K562 (cell line): ENCODE data around the gene SHROOM3. TPM values are rescaled to one million over a fixed set of nuclear protein-coding genes. Genes with fewer than 3 reads are reported as not detected.

Experiments used
- ATAC-seq: fragments of 200-7000 bp; cut with Tn5 transposase; 3 replicates; pipeline ENCODE4 v1.9.1; 2020; ENCODE audit warnings: moderate library complexity
- BruUV-seq: library from RNA; stranded (reverse); fragments of 400-500 nt; replicated peaks from 2 replicates; lab custom pipeline; 2021; lab: Mats Ljungman, UMichigan
- CTCF ChIA-PET: fragments of 300-600 bp; formaldehyde crosslinking; extraction: SDS; loops from one replicate; lab custom pipeline; 2021; ENCODE audit warnings: low intra/inter-chr PET ratio; lab: Yijun Ruan, JAX
- POLR2A ChIA-PET: fragments of 300-600, 350-650 bp; sonication (Branson Sonifier 250); formaldehyde crosslinking; extraction: SDS; loops from one replicate; lab custom pipeline; 2021; ENCODE audit warnings: antibody characterized with exemption, inconsistent platforms; lab: Yijun Ruan, JAX
- DNase-seq, 4 experiments: peaks; one replicate each; pipeline versions ENCODE4 v3.0.0 to v3.0.0-alpha.2; 2011 to 2018; ENCODE audit warnings: low spot score in 3 of 4, mixed read lengths in 3 of 4; ENCODE audit errors: extremely low read depth in 1 of 4
- FAIRE-seq: peaks from 2 replicates; lab custom pipeline; 2011; peaks lifted over from hg19 to GRCh38; lab: Jason Lieb, UNC
- H2AFZ ChIP-seq: 2 replicates; pipeline ENCODE4 v1.6.0; 2011; ENCODE audit warnings: low read depth, low read length, control low read depth, inconsistent platforms
- H3K27ac ChIP-seq: fragments of 200-600 bp; 3 replicates; pipeline ENCODE4 v1.8.0; 2011; ENCODE audit warnings: low read depth, mild to moderate bottlenecking, control low read depth, inconsistent platforms, low read length, moderate library complexity, mixed read lengths; ENCODE audit errors: extremely low read depth
- H3K27me3 ChIP-seq, 2 experiments: fragments of 300-600 bp in 1 of 2; 2 replicates in 1 of 2; 3 replicates in 1 of 2; pipeline versions ENCODE4 v1.6.0 to v1.8.0; 2011; ENCODE audit warnings: inconsistent platforms in 2 of 2, low read length in 2 of 2, mild to moderate bottlenecking in 1 of 2, mixed read lengths in 1 of 2, moderate library complexity in 1 of 2; ENCODE audit not compliant: control insufficient read depth in 2 of 2, insufficient read depth in 2 of 2
- H3K36me3 ChIP-seq: fragments of 300-600 bp; 3 replicates; pipeline ENCODE4 v1.8.0; 2011; ENCODE audit warnings: mild to moderate bottlenecking, low read length, inconsistent platforms; ENCODE audit not compliant: control insufficient read depth, insufficient read depth
- H3K4me1 ChIP-seq, 2 experiments: fragments of 200-600 bp in 1 of 2; replicated peaks in 1 of 2; 2 replicates in 1 of 2; 3 replicates in 1 of 2; pipeline versions ENCODE4 v1.5.1 to v1.8.0; 2011; ENCODE audit warnings: inconsistent platforms in 2 of 2, low read length in 2 of 2, mild to moderate bottlenecking in 1 of 2, mixed read lengths in 1 of 2, moderate library complexity in 1 of 2; ENCODE audit not compliant: control insufficient read depth in 2 of 2, insufficient read depth in 2 of 2
- H3K4me2 ChIP-seq: 2 replicates; pipeline ENCODE4 v1.6.1; 2011; ENCODE audit warnings: low read length, control low read depth, inconsistent platforms, mixed read lengths; ENCODE audit not compliant: insufficient read depth
- H3K4me3 ChIP-seq: fragments of 200-600 bp; sonication (generic), shearing (Covaris generic); 2 replicates; pipeline ENCODE4 v1.5.1; 2016; ENCODE audit warnings: control low read depth, inconsistent platforms
- H3K79me2 ChIP-seq: fragments of 200-600 bp; 3 replicates; pipeline ENCODE4 v1.8.0; 2011; ENCODE audit warnings: low read length, inconsistent platforms; ENCODE audit not compliant: control insufficient read depth, insufficient read depth
- H3K9ac ChIP-seq, 2 experiments: 2 replicates each; pipeline versions ENCODE4 v1.6.0 to v1.6.1; 2011; ENCODE audit warnings: low read depth in 2 of 2, low read length in 2 of 2, control low read depth in 1 of 2, inconsistent platforms in 1 of 2, mild to moderate bottlenecking in 1 of 2, mixed read lengths in 1 of 2; ENCODE audit not compliant: insufficient read depth in 1 of 2
- H3K9me1 ChIP-seq: one replicate; pipeline ENCODE4 v1.6.0; 2011; ENCODE audit warnings: inconsistent platforms, mild to moderate bottlenecking, low read length, moderate library complexity; ENCODE audit not compliant: control insufficient read depth, insufficient read depth
- H3K9me3 ChIP-seq: replicated peaks from 2 replicates; pipeline ENCODE4 v1.5.1; 2011; ENCODE audit warnings: low read depth, low read length, inconsistent platforms; ENCODE audit not compliant: control insufficient read depth, insufficient read depth
- H4K20me1 ChIP-seq: replicated peaks from 2 replicates; pipeline ENCODE4 v1.6.1; 2011; ENCODE audit warnings: low read length, inconsistent platforms, mixed read lengths; ENCODE audit not compliant: control insufficient read depth, insufficient read depth
- ADNP ChIP-seq: fragments of 200-800 bp; sonication (Bioruptor generic); IDR thresholded peaks from 2 replicates; pipeline ENCODE4 v1.6.1; 2016; ENCODE audit warnings: missing genetic modification characterization, missing compliant biosample characterization
- CGGBP1 ChIP-seq: fragments of 250-450 bp; sonication (Bioruptor Pico); IDR thresholded peaks from 2 replicates; pipeline ENCODE4 v1.9.0; 2021; ENCODE audit warnings: mild to moderate bottlenecking
- FOXA1 ChIP-seq: fragments of 450-650 bp; IDR thresholded peaks from 2 replicates; pipeline ENCODE4 v1.6.1; 2016; ENCODE audit warnings: mild to moderate bottlenecking, borderline replicate concordance
- KAT2B ChIP-seq: IDR thresholded peaks from one replicate; pipeline ENCODE4 v1.6.1; 2012; ENCODE audit warnings: low read depth, mild to moderate bottlenecking, control low read depth, inconsistent platforms, low read length, moderate library complexity
- NFYB ChIP-seq: IDR thresholded peaks from 2 replicates; pipeline ENCODE4 v1.6.1; 2011; ENCODE audit warnings: mild to moderate bottlenecking, moderate library complexity; ENCODE audit not compliant: insufficient read length; ENCODE audit errors: extremely low read depth
- SIN3B ChIP-seq: fragments of 450-650 bp; IDR thresholded peaks from 2 replicates; pipeline ENCODE4 v1.6.1; 2017; ENCODE audit warnings: low read depth, mild to moderate bottlenecking, moderate library complexity
- ZBTB8A ChIP-seq: fragments of 450-650 bp; IDR thresholded peaks from 2 replicates; pipeline ENCODE4 v1.6.1; 2018; ENCODE audit warnings: mild to moderate bottlenecking, moderate library complexity; ENCODE audit not compliant: partially characterized antibody
- WGBS: fragments of 100-300 bp; shearing (Covaris generic); methylation state at CpG from one replicate; pipeline ENCODE4 v1.1.6; 2016; ENCODE audit warnings: low coverage, mixed read lengths; ENCODE audit not compliant: insufficient coverage; ENCODE audit errors: missing lambda C conversion rate; 5-methylcytosine and 5-hydroxymethylcytosine counted together
- in situ Hi-C: fragments of 300-500 bp; cut with MboI; formaldehyde crosslinking; loops from 4 replicates; pipeline ENCODE4 v1.15.0; 2018; ENCODE audit warnings: inconsistent platforms, mixed read lengths
- intact Hi-C: fragments of 100-400 bp; cut with micrococcal nuclease; formaldehyde crosslinking; loops from 2 replicates; pipeline ENCODE4 v1.14.2; 2022
- polyA plus RNA-seq, 8 experiments: library from polyadenylated mRNA; depleted of rRNA in 4 of 8; stranded (reverse) in 5 of 8; unstranded in 3 of 8; fragments of >200 nt; fragmentation: Nextera tagmentation in 2 of 8; fragmentation: Illumina TruSeq in 1 of 8; extraction: Ambion mirVana in 2 of 8; extraction: Trizol in 1 of 8; gene quantifications; 2 replicates each; pipeline versions ENCODE4 v1.2.1 to v1.2.3, GENCODE V29; 2011 to 2014; ENCODE audit warnings: inconsistent platforms in 1 of 8, missing spikeins in 1 of 8
- total RNA-seq, 7 experiments: library from RNA; depleted of rRNA in 6 of 7; stranded (reverse); fragments of >200 nt in 6 of 7; fragmentation: Illumina TruSeq in 2 of 7; extraction: Trizol in 2 of 7; gene quantifications; 2 replicates each; pipeline versions ENCODE4 v1.2.1 to v1.2.3, GENCODE V29; 2011 to 2021; ENCODE audit warnings: low replicate concordance in 1 of 7
- TF ChIP-seq, protein P1 (sequence below): fragments of 250-450 bp; sonication (Bioruptor Pico); IDR thresholded peaks from 2 replicates; pipeline ENCODE4 v1.8.0; 2022; ENCODE audit warnings: moderate library complexity, mild to moderate bottlenecking, inconsistent platforms
- TF ChIP-seq, protein P2 (sequence below): IDR thresholded peaks from 2 replicates; pipeline ENCODE4 v1.6.1; 2014; ENCODE audit warnings: antibody characterized with exemption

The SHROOM3 gene
- total and polyA plus RNA-seq, 9 of the 15 experiments (the other 6 are each of a cell fraction or from before 2014, with no cell fraction given): 0.01 to 0.07 TPM; not detected in 7

GRCh38 chr4:76532805-76533204 is 97.8 kb downstream of the SHROOM3 start:
- Histone ChIP-seq H3K27me3 (peaks cover 5 to 9% of the 10 kb centered on the region in 2 experiments; a peak in 3 of 5 replicates), H4K20me1 (no peaks in the 10 kb centered on the region), H3K27ac (no peak overlapping the region), H3K9ac (no peak overlapping the region), H3K4me3 (no peak overlapping the region), H3K79me2 (no peaks in the 10 kb centered on the region), H3K9me3 (no peaks in the 10 kb centered on the region), H3K4me1 (no peaks in the 10 kb centered on the region), H3K4me2 (no peak overlapping the region), H3K9me1 (no peaks in the 10 kb centered on the region), H3K36me3 (no peaks in the 10 kb centered on the region), H2AFZ (no peak overlapping the region)
- ChIA-PET CTCF (no interaction called here), POLR2A (no interaction called here)
- ATAC-seq (no peak), FAIRE-seq (no peak), DNase-seq (no peak)
- 4% methylated on average over 2 of the region's 2 CpGs for WGBS
- no peak for TF ChIP-seq NFYB
- TF ChIP-seq SIN3B: no peak
- TF ChIP-seq, protein P1, sequence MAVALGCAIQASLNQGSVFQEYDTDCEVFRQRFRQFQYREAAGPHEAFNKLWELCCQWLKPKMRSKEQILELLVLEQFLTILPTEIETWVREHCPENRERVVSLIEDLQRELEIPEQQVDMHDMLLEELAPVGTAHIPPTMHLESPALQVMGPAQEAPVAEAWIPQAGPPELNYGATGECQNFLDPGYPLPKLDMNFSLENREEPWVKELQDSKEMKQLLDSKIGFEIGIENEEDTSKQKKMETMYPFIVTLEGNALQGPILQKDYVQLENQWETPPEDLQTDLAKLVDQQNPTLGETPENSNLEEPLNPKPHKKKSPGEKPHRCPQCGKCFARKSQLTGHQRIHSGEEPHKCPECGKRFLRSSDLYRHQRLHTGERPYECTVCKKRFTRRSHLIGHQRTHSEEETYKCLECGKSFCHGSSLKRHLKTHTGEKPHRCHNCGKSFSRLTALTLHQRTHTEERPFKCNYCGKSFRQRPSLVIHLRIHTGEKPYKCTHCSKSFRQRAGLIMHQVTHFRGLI (CRISPR knock-in tag): no peak
- TF ChIP-seq ADNP (tag): no peak
- no peak for TF ChIP-seq ZBTB8A
- TF ChIP-seq, protein P2, sequence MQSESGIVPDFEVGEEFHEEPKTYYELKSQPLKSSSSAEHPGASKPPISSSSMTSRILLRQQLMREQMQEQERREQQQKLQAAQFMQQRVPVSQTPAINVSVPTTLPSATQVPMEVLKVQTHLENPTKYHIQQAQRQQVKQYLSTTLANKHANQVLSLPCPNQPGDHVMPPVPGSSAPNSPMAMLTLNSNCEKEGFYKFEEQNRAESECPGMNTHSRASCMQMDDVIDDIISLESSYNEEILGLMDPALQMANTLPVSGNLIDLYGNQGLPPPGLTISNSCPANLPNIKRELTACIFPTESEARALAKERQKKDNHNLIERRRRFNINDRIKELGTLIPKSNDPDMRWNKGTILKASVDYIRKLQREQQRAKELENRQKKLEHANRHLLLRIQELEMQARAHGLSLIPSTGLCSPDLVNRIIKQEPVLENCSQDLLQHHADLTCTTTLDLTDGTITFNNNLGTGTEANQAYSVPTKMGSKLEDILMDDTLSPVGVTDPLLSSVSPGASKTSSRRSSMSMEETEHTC: no peak
- no peak for TF ChIP-seq CGGBP1 (CRISPR knock-in tag)
- TF ChIP-seq KAT2B: no peak
- no peak for TF ChIP-seq FOXA1
- intact Hi-C loops: no loop called here
- in situ Hi-C loops: no loop called here
- no TSS peak for BruUV-seq
